ENCODE results near the gene DDX39A.
"Not testable (repeated sequence)": the region's sequence is repeated elsewhere in the genome, so short reads cannot be mapped to it uniquely, and the experiment has no call there.

Gene DDX39A

GRCh38 chr19:14459703-14460102 is 40.6 kb upstream of the DDX39A start:
- Histone ChIP-seq H3K36me3 (ENCODE audit: control insufficient read depth, insufficient read depth, low read length) (no peaks in the 10 kb centered on the region), H3K27ac (ENCODE audit: low read depth, low read length) (no peak overlapping the region), H3K4me2 (ENCODE audit: low read length) (no peak overlapping the region)

DNA sequence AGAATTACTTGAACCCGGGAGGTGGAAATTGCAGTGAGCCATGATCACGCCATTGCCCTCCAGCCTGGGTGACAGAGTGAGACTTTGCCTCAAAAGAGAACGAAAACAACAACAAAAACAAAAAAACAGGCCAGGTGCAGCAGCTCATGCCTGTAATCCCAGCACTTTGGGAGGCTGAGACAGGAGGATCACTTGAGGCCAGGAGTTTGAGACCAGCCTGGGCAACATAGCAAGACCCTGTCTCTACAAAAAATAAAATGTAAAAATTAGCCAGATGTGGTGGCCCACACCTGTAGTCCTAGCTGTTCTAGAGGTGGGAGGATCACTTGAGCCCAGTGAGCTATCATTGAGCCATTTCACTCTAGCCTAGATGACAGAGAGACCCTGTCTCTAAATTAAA is 33.2 kb upstream of the DDX39A start:
- not testable (repeated sequence) for H2BK15ac ChIP-seq (replicated peaks; ENCODE audit: low read depth); H3K4me1 ChIP-seq (ENCODE audit: control insufficient read depth, low read depth, low read length); H3K27me3 ChIP-seq (ENCODE audit: insufficient read depth, low read length, poor library complexity); H3K18ac ChIP-seq (ENCODE audit: low read length); H3K56ac ChIP-seq (ENCODE audit: low read length); DNase-seq; H3K27ac ChIP-seq (ENCODE audit: low read depth, low read length); H2BK120ac ChIP-seq (ENCODE audit: low read depth, low read length); H4K8ac ChIP-seq (ENCODE audit: low read depth, low read length); H3K9ac ChIP-seq (ENCODE audit: low read length); H3K79me2 ChIP-seq (ENCODE audit: control insufficient read depth, insufficient read depth, low read length); H3K4me3 ChIP-seq (ENCODE audit: low read length); H2AK5ac ChIP-seq (ENCODE audit: low read length); H3K23ac ChIP-seq (ENCODE audit: low read length); H4K5ac ChIP-seq (ENCODE audit: low read length); H3K4me2 ChIP-seq (ENCODE audit: low read length); H3K36me3 ChIP-seq (ENCODE audit: control insufficient read depth, insufficient read depth, low read length); H3K79me1 ChIP-seq (ENCODE audit: low read length); H2BK5ac ChIP-seq (ENCODE audit: low read length); H3K4ac ChIP-seq (ENCODE audit: low read depth, low read length)
- WGBS (ENCODE audit: extremely low coverage, insufficient coverage, low lambda C conversion rate) = no CpG with 5 or more reads among the region's 3 CpGs

More at GRCh38 chr19:14459703-14460102, 40.6 kb upstream of the DDX39A start:
- H3K4me3 ChIP-seq (ENCODE audit: low read length) = no peak overlapping the region
- H2AK5ac ChIP-seq (ENCODE audit: low read length) = no peak overlapping the region
- no peak for DNase-seq
- H3K4ac ChIP-seq (ENCODE audit: low read depth, low read length) = no peak overlapping the region
- no CpG with 5 or more reads among the region's 5 CpGs for WGBS (ENCODE audit: extremely low coverage, insufficient coverage, low lambda C conversion rate)
- H3K4me1 ChIP-seq (ENCODE audit: control insufficient read depth, low read depth, low read length) = no peaks in the 10 kb centered on the region
- H3K23ac ChIP-seq (ENCODE audit: low read length) = no peak overlapping the region
- H4K8ac ChIP-seq (ENCODE audit: low read depth, low read length) = no peak overlapping the region
- no peaks in the 10 kb centered on the region for H3K79me1 ChIP-seq (ENCODE audit: low read length)
- no peaks in the 10 kb centered on the region for H3K79me2 ChIP-seq (ENCODE audit: control insufficient read depth, insufficient read depth, low read length)
- H2BK5ac ChIP-seq (ENCODE audit: low read length) = no peak overlapping the region
- H2BK15ac ChIP-seq (replicated peaks; ENCODE audit: low read depth) = no peak overlapping the region
- no peak overlapping the region for H4K5ac ChIP-seq (ENCODE audit: low read length)
- no peak overlapping the region for H3K9ac ChIP-seq (ENCODE audit: low read length)
- H3K27me3 ChIP-seq (ENCODE audit: insufficient read depth, low read length, poor library complexity) = no peaks in the 10 kb centered on the region
- H3K56ac ChIP-seq (ENCODE audit: low read length) = no peak overlapping the region
- H2BK120ac ChIP-seq (ENCODE audit: low read depth, low read length) = no peak overlapping the region
- no peak overlapping the region for H3K18ac ChIP-seq (ENCODE audit: low read length)

- Histone ChIP-seq H3K4me2 (ENCODE audit: low read length) (no peak overlapping the region), H2BK15ac (replicated peaks; ENCODE audit: low read depth) (no peak overlapping the region), H3K27ac (ENCODE audit: low read depth, low read length) (no peak overlapping the region), H3K79me1 (ENCODE audit: low read length) (no peaks in the 10 kb centered on the region), H3K4me1 (ENCODE audit: control insufficient read depth, low read depth, low read length) (no peaks in the 10 kb centered on the region), H3K36me3 (ENCODE audit: control insufficient read depth, insufficient read depth, low read length) (no peaks in the 10 kb centered on the region), H2AK5ac (ENCODE audit: low read length) (no peak overlapping the region), H4K5ac (ENCODE audit: low read length) (no peak overlapping the region), H3K79me2 (ENCODE audit: control insufficient read depth, insufficient read depth, low read length) (no peaks in the 10 kb centered on the region), H3K56ac (ENCODE audit: low read length) (no peak overlapping the region), H3K27me3 (ENCODE audit: insufficient read depth, low read length, poor library complexity) (no peaks in the 10 kb centered on the region), H3K9ac (ENCODE audit: low read length) (no peak overlapping the region), H3K4ac (ENCODE audit: low read depth, low read length) (no peak overlapping the region), H3K23ac (ENCODE audit: low read length) (no peak overlapping the region), H3K18ac (ENCODE audit: low read length) (no peak overlapping the region), H2BK120ac (ENCODE audit: low read depth, low read length) (no peak overlapping the region), H3K4me3 (ENCODE audit: low read length) (no peak overlapping the region), H4K8ac (ENCODE audit: low read depth, low read length) (no peak overlapping the region), H2BK5ac (ENCODE audit: low read length) (no peak overlapping the region)
- DNase-seq = no peak
- no CpG with 5 or more reads among the region's 19 CpGs for WGBS (ENCODE audit: extremely low coverage, insufficient coverage, low lambda C conversion rate)
These were observed 31.7 kb upstream of the DDX39A start for GRCh38 chr19:14450876-14451275.

DNA sequence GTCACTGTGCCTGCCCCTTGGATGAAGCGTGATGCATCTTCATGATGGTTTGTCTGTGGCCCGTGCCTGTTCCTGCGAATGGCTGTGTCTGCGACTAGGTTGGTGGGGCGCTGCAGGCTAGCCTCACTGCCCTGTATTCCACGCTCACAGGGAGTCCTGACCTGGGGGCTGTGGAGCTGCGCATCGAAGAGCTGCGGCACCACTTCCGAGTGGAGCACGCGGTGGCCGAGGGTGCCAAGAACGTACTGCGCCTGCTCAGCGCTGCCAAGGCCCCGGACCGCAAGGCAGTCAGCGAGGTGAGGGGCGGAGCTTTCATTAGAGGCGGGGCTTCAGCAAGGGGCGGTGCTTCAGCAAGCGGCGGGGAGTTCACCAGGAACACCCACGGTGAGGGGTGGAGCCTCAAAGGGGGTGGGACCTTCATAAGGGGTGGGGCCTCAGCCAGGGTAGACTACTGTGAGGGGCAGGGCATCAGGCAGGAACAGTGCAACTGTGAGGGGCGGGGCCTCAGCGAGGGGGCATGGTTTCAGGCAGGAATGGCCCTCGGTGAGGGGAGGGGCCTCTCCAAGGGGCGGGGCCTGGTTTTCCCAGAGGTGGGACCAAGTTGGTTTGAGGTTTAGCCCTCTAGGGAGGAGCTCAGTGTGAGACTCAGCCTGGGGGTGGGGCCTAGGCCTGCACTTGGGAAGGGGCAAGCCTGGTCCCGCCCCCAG is 31.2 kb upstream of the DDX39A start:
- Histone ChIP-seq H3K27me3 (ENCODE audit: insufficient read depth, low read length, poor library complexity) (no peaks in the 10 kb centered on the region), H3K4ac (ENCODE audit: low read depth, low read length) (no peak overlapping the region), H3K4me1 (ENCODE audit: control insufficient read depth, low read depth, low read length) (no peaks in the 10 kb centered on the region), H4K5ac (ENCODE audit: low read length) (no peak overlapping the region), H3K4me2 (ENCODE audit: low read length) (no peak overlapping the region), H3K23ac (ENCODE audit: low read length) (no peak overlapping the region), H2AK5ac (ENCODE audit: low read length) (no peak overlapping the region), H3K18ac (ENCODE audit: low read length) (no peak overlapping the region), H3K79me1 (ENCODE audit: low read length) (no peaks in the 10 kb centered on the region), H3K4me3 (ENCODE audit: low read length) (no peak overlapping the region), H2BK120ac (ENCODE audit: low read depth, low read length) (no peak overlapping the region), H3K36me3 (ENCODE audit: control insufficient read depth, insufficient read depth, low read length) (no peaks in the 10 kb centered on the region), H2BK5ac (ENCODE audit: low read length) (no peak overlapping the region), H2BK15ac (replicated peaks; ENCODE audit: low read depth) (no peak overlapping the region), H3K27ac (ENCODE audit: low read depth, low read length) (no peak overlapping the region), H3K9ac (ENCODE audit: low read length) (no peak overlapping the region), H3K56ac (ENCODE audit: low read length) (no peak overlapping the region), H3K79me2 (ENCODE audit: control insufficient read depth, insufficient read depth, low read length) (no peaks in the 10 kb centered on the region), H4K8ac (ENCODE audit: low read depth, low read length) (no peak overlapping the region)
- DNase-seq = peak; percentile 92
- no CpG with 5 or more reads among the region's 30 CpGs for WGBS (ENCODE audit: extremely low coverage, insufficient coverage, low lambda C conversion rate)

DNA sequence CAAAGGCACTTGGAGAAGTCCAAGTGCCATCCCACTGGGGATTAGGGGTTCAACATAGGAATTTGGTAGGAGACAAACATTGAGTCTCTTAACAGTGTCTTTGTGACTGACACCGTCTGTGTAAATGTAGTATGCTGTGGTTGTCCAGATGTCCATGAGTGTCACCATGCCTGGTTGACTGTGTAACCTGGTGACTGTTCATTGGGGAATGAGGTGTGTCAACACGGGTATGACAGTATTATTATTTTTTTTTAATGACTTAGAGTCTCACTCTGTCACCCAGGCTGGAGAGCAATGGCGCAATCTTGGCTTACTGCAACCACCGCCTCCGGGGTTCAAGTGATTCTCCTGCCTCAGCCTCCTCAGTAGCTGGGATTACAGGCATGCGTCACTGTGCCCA is 30.2 kb upstream of the DDX39A start:
- H2BK120ac ChIP-seq (ENCODE audit: low read depth, low read length) = no peak overlapping the region
- no peaks in the 10 kb centered on the region for H3K27me3 ChIP-seq (ENCODE audit: insufficient read depth, low read length, poor library complexity)
- peaks cover 2% of the 10 kb centered on the region for H3K36me3 ChIP-seq (ENCODE audit: control insufficient read depth, insufficient read depth, low read length)

More for the DNA sequence above, 30.2 kb upstream of the DDX39A start:
- no peak overlapping the region for H4K8ac ChIP-seq (ENCODE audit: low read depth, low read length)
- no peak overlapping the region for H3K4me3 ChIP-seq (ENCODE audit: low read length)
- no peak overlapping the region for H3K56ac ChIP-seq (ENCODE audit: low read length)
- no peak overlapping the region for H2BK5ac ChIP-seq (ENCODE audit: low read length)
- H3K4me1 ChIP-seq (ENCODE audit: control insufficient read depth, low read depth, low read length) = no peaks in the 10 kb centered on the region
- no peak for DNase-seq
- H2BK15ac ChIP-seq (replicated peaks; ENCODE audit: low read depth) = no peak overlapping the region
- H3K23ac ChIP-seq (ENCODE audit: low read length) = no peak overlapping the region
- no peak overlapping the region for H4K5ac ChIP-seq (ENCODE audit: low read length)
- H3K27ac ChIP-seq (ENCODE audit: low read depth, low read length) = no peak overlapping the region
- no peaks in the 10 kb centered on the region for H3K79me2 ChIP-seq (ENCODE audit: control insufficient read depth, insufficient read depth, low read length)
- H3K4ac ChIP-seq (ENCODE audit: low read depth, low read length) = no peak overlapping the region
- H3K18ac ChIP-seq (ENCODE audit: low read length) = no peak overlapping the region
- no peak overlapping the region for H3K9ac ChIP-seq (ENCODE audit: low read length)
- H2AK5ac ChIP-seq (ENCODE audit: low read length) = no peak overlapping the region
- WGBS (ENCODE audit: extremely low coverage, insufficient coverage, low lambda C conversion rate) = no CpG with 5 or more reads among the region's 6 CpGs
- no peaks in the 10 kb centered on the region for H3K79me1 ChIP-seq (ENCODE audit: low read length)
- H3K4me2 ChIP-seq (ENCODE audit: low read length) = no peak overlapping the region

All from mesendoderm (in vitro differentiated cells).